Natural killer cell (primary cell): Measurements from ENCODE around the gene PLA2G1B. TPM values are rescaled to one million over a fixed set of nuclear protein-coding genes. Genes with fewer than 3 reads are reported as not detected.

ENCODE experiments used
- ATAC-seq, 3 donors: fragments of 150-1000 bp in 2 of 3; fragments of 200-7000 bp in 1 of 3; cut with Tn5 transposase; 1 replicate in 1 of 3; 2 replicates in 2 of 3; pipeline ENCODE4 v1.10.0; 2021; ENCODE audit warnings: mild to moderate bottlenecking in 2 of 3, moderate library complexity in 2 of 3
- DNase-seq, 2 donors: peaks; one replicate each; pipeline versions ENCODE4 v3.0.0 to v3.0.0-alpha.2; 2013 to 2021; ENCODE audit warnings: mixed read lengths in 1 of 2
- H3K27ac ChIP-seq: one replicate; pipeline ENCODE4 v1.5.1; 2013; ENCODE audit warnings: mild to moderate bottlenecking, low read length
- H3K27me3 ChIP-seq: one replicate; pipeline ENCODE4 v1.6.1; 2013; ENCODE audit warnings: low read length; ENCODE audit not compliant: control insufficient read depth, insufficient read depth
- H3K36me3 ChIP-seq: one replicate; pipeline ENCODE4 v1.6.1; 2013; ENCODE audit warnings: low read length; ENCODE audit not compliant: control insufficient read depth, insufficient read depth
- H3K4me1 ChIP-seq: one replicate; pipeline ENCODE4 v1.6.1; 2013; ENCODE audit warnings: low read length; ENCODE audit not compliant: control insufficient read depth, insufficient read depth
- H3K4me3 ChIP-seq: one replicate; pipeline ENCODE4 v1.5.1; 2013; ENCODE audit warnings: low read length
- H3K9me3 ChIP-seq: one replicate; pipeline ENCODE4 v1.6.1; 2013; ENCODE audit warnings: low read length; ENCODE audit not compliant: control insufficient read depth, insufficient read depth
- H3K27ac Mint-ChIP-seq, 2 donors: one replicate each; pipeline ENCODE4 v1.8.0; 2022; ENCODE audit warnings: mild to moderate bottlenecking in 2 of 2, mixed read lengths in 2 of 2, moderate library complexity in 1 of 2
- H3K27me3 Mint-ChIP-seq, 2 donors: one replicate each; pipeline ENCODE4 v1.8.0; 2022; ENCODE audit warnings: low read depth in 2 of 2, mixed read lengths in 2 of 2
- H3K36me3 Mint-ChIP-seq: one replicate; pipeline ENCODE4 v1.8.0; 2022; ENCODE audit warnings: mixed read lengths
- H3K4me1 Mint-ChIP-seq, 2 donors: one replicate each; pipeline ENCODE4 v1.8.0; 2022; ENCODE audit warnings: mixed read lengths in 2 of 2
- H3K4me3 Mint-ChIP-seq: one replicate; pipeline ENCODE4 v1.8.0; 2022; ENCODE audit warnings: mild to moderate bottlenecking, moderate library complexity, mixed read lengths
- H3K9me3 Mint-ChIP-seq, 2 donors: one replicate each; pipeline ENCODE4 v1.8.0; 2022; ENCODE audit warnings: mixed read lengths in 2 of 2
- CTCF ChIP-seq: fragments of 200-600 bp; IDR thresholded peaks from one replicate; pipeline ENCODE4 v1.8.0; 2022; ENCODE audit warnings: antibody characterized with exemption
- WGBS: methylation state at CpG from one replicate; pipeline ENCODE4 v1.1.7; 2013; ENCODE audit warnings: missing lambda C conversion rate; ENCODE audit not compliant: insufficient coverage; 5-methylcytosine and 5-hydroxymethylcytosine counted together
- intact Hi-C: fragments of 100-400 bp; cut with micrococcal nuclease; formaldehyde crosslinking; loops from one replicate; pipeline ENCODE4 v1.14.2; 2022
- total RNA-seq, 4 donors: library from RNA; stranded (reverse); fragments of 120-200 nt in 1 of 4; gene quantifications; one replicate each; pipeline versions ENCODE4 v1.2.3 to v1.2.4, GENCODE V29; 2013 to 2022

PLA2G1B gene
- total RNA-seq, 3 donors from 2014 or later (not counting 1 experiment from before 2014, with no cell fraction given), result 0.52 TPM; not detected in 2

GRCh38 chr12:120373683-120374082 is 46.1 kb upstream of the PLA2G1B start:
- peaks cover 26% of the 10 kb centered on the region for H3K27me3 ChIP-seq
- no peak overlapping the region for H3K4me3 ChIP-seq
- no peak for TF ChIP-seq CTCF
- H3K9me3 ChIP-seq, result no peaks in the 10 kb centered on the region
- H3K36me3 Mint-ChIP-seq, result no peaks in the 10 kb centered on the region
- intact Hi-C loops, result no loop called here
- H3K27ac ChIP-seq, result no peak overlapping the region
- H3K4me1 ChIP-seq, result peaks cover 5% of the 10 kb centered on the region
- peaks cover 53 to 73% of the 10 kb centered on the region in 2 donors for H3K27me3 Mint-ChIP-seq
- no peak overlapping the region for H3K4me3 Mint-ChIP-seq
- peaks cover 0 to 10% of the 10 kb centered on the region in 2 donors for H3K4me1 Mint-ChIP-seq
- WGBS, result 90% methylated on average over 7 of the region's 8 CpGs
- H3K36me3 ChIP-seq, result no peaks in the 10 kb centered on the region
- DNase-seq (no peak), ATAC-seq (no peak)
- H3K9me3 Mint-ChIP-seq, result no peaks in the 10 kb centered on the region
- no peak overlapping the region for H3K27ac Mint-ChIP-seq

DNA sequence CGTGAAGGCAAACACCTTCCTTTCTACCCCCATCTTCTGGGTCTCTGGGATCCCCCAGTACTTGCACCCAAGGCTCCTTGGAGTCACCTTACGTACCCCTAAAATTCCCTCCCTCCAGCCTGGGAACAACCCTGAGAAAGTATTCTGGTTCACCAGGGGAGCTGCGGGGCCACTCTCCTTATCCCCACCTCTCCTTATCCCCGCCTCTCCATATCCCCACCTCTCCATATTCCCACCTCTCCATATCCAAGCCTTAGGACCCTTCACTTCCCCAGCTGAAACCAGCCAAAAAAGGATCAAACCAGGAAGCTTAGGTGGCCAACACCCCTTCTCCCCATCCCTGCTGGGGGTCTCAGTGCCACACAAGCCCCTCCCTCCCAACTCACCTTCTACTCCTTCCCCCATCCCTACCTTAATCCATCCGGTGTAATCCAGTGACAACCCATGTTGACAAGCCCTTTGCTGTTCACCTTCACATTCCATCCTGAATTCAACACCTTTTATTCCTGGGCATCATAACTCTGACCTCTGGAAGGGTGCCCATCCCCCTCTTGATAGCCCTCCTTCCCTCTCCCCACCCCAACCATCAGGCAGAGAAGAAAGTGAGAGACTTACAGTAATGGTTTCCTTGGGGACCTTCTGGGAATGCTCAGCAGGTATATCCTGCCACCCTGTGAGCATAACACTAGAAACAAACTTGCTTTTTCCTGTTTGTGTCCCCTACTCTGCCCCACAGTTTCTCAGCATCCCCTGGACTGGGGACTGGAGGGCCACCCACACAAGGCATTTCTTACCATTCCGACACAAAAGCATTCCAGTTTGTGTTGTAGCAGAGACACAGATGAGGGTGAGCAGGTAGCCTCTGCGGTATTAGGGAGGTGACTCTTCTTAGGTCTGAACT is 43.0 kb upstream of the PLA2G1B start:
- WGBS, result 35% methylated on average over 7 of the region's 7 CpGs
- H3K4me1 ChIP-seq, result peaks cover 5% of the 10 kb centered on the region
- no peak overlapping the region for H3K27ac ChIP-seq
- H3K4me1 Mint-ChIP-seq, result peaks cover 0 to 10% of the 10 kb centered on the region in 2 donors
- DNase-seq (no peak), ATAC-seq (no peak)
- H3K9me3 ChIP-seq, result no peaks in the 10 kb centered on the region
- no peak overlapping the region for H3K27ac Mint-ChIP-seq
- no peaks in the 10 kb centered on the region for H3K36me3 ChIP-seq
- H3K9me3 Mint-ChIP-seq, result no peaks in the 10 kb centered on the region
- intact Hi-C loops, result no loop called here
- H3K4me3 Mint-ChIP-seq, result peak overlapping the region; percentile 55
- H3K27me3 ChIP-seq, result peaks cover 34% of the 10 kb centered on the region
- no peak overlapping the region for H3K4me3 ChIP-seq
- peaks cover 56 to 73% of the 10 kb centered on the region in 2 donors for H3K27me3 Mint-ChIP-seq
- H3K36me3 Mint-ChIP-seq, result no peaks in the 10 kb centered on the region
- no peak for TF ChIP-seq CTCF

DNA sequence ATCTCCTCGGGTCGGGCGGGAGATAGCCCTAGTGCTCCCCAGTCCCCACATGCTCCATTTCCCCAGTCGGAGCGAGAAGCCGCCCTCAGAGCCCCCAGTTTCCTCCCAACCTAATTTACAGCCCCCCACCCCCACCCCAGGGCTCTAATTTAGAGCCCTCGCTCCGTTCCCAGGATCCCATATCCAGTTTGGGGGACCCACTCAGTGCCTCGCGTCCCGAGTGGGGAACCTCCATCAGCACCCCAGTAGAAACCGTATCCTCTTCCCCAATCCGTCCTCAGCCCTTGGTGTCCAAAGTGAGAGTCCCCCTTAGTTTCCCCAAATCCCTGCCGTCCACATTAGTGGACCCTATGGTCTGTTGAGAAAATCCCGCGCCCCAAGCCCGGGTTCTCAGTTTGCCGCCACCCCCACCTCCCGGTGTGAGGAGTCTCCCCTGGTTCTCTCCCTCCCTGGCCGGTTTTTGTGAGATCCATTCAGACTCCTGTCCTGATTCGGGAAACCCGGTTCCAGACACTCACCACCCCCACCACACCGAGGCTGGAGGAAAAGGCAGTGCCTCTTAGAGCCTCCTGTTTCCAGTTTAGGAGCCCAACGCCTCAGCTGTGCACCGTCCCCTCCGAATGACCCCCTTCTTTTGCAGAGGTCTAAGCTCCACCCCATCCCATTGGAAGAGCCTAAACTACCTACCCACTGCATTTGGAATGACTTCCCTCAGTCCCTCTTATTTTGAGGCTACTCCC is 42.2 kb upstream of the PLA2G1B start:
- H3K36me3 Mint-ChIP-seq, result no peaks in the 10 kb centered on the region
- DNase-seq (no peak), ATAC-seq (no peak)
- peak overlapping the region; percentile 55 for H3K4me3 Mint-ChIP-seq
- Histone ChIP-seq H3K4me3 (no peak overlapping the region), H3K36me3 (no peaks in the 10 kb centered on the region), H3K27ac (no peak overlapping the region), H3K4me1 (peaks cover 5% of the 10 kb centered on the region), H3K9me3 (no peaks in the 10 kb centered on the region), H3K27me3 (peaks cover 34% of the 10 kb centered on the region)
- WGBS, result 7% methylated on average over 26 of the region's 26 CpGs
- no peaks in the 10 kb centered on the region for H3K9me3 Mint-ChIP-seq
- intact Hi-C loops, result no loop called here
- peaks cover 0 to 10% of the 10 kb centered on the region in 2 donors for H3K4me1 Mint-ChIP-seq
- no peak for TF ChIP-seq CTCF
- no peak overlapping the region for H3K27ac Mint-ChIP-seq
- H3K27me3 Mint-ChIP-seq, result peaks cover 55 to 72% of the 10 kb centered on the region in 2 donors
